Urothelium cell line (cell line): ENCODE measurements around the gene EMC8.

Experiments used
- DNase-seq: peaks from one replicate; pipeline ENCODE4 v3.0.0; 2011; ENCODE audit warnings: low spot score, mixed read lengths
- FAIRE-seq: peaks from 2 replicates; lab custom pipeline; 2011; peaks lifted over from hg19 to GRCh38; lab: Jason Lieb, UNC

EMC8 gene

GRCh38 chr16:85789773-85790172 is 9.6 kb downstream of the EMC8 start:
- DNase-seq, result no peak
- FAIRE-seq, result no peak

GRCh38 chr16:85788819-85789218 is 10.5 kb downstream of the EMC8 start:
- no peak for DNase-seq
- no peak for FAIRE-seq

- DNase-seq, result no peak
- FAIRE-seq, result no peak
Observed at GRCh38 chr16:85785927-85786326, 13.4 kb downstream of the EMC8 start.

GRCh38 chr16:85784813-85785212 is 14.5 kb downstream of the EMC8 start:
- FAIRE-seq (no peak), DNase-seq (no peak)

GRCh38 chr16:85783441-85783840 is 15.9 kb downstream of the EMC8 start:
- DNase-seq, result no peak
- FAIRE-seq, result no peak

- no peak for FAIRE-seq
- DNase-seq, result no peak
Observed at GRCh38 chr16:85782451-85782850, 16.9 kb downstream of the EMC8 start.

GRCh38 chr16:85781695-85782370 is 17.5 kb downstream of the EMC8 start:
- DNase-seq, result no peak
- FAIRE-seq, result no peak

- no peak for DNase-seq
- no peak for FAIRE-seq
Observed at GRCh38 chr16:85781156-85781555, 18.2 kb downstream of the EMC8 start.

GRCh38 chr16:85780281-85780680 is 19.1 kb downstream of the EMC8 start:
- no peak for DNase-seq
- no peak for FAIRE-seq

GRCh38 chr16:85778873-85779272 is 20.5 kb downstream of the EMC8 start:
- DNase-seq, result no peak
- FAIRE-seq, result no peak

- DNase-seq (no peak), FAIRE-seq (no peak)
Observed at GRCh38 chr16:85777583-85778310, 21.6 kb downstream of the EMC8 start.

GRCh38 chr16:85774811-85775210 is 24.5 kb downstream of the EMC8 start:
- no peak for FAIRE-seq
- no peak for DNase-seq

- no peak for DNase-seq
- no peak for FAIRE-seq
Observed at GRCh38 chr16:85774136-85774535, 25.2 kb downstream of the EMC8 start.

- FAIRE-seq, result no peak
- no peak for DNase-seq
Observed at GRCh38 chr16:85773044-85773443, 26.3 kb downstream of the EMC8 start.

GRCh38 chr16:85770741-85771140 is 28.6 kb downstream of the EMC8 start:
- FAIRE-seq (no peak), DNase-seq (no peak)

GRCh38 chr16:85768199-85768598 is 31.1 kb downstream of the EMC8 start:
- no peak for FAIRE-seq

GRCh38 chr16:85767531-85767930 is 31.8 kb downstream of the EMC8 start:
- peak; percentile 92 for DNase-seq
- FAIRE-seq, result no peak

More at GRCh38 chr16:85768199-85768598, 31.1 kb downstream of the EMC8 start:
- no peak for DNase-seq

GRCh38 chr16:85765767-85766166 is 33.6 kb downstream of the EMC8 start:
- DNase-seq, result no peak
- no peak for FAIRE-seq

GRCh38 chr16:85765211-85765610 is 34.1 kb downstream of the EMC8 start:
- no peak for DNase-seq
- FAIRE-seq, result no peak

- FAIRE-seq (no peak), DNase-seq (no peak)
Observed at GRCh38 chr16:85763616-85764015, 35.7 kb downstream of the EMC8 start.

- FAIRE-seq, result no peak
- no peak for DNase-seq
Observed at GRCh38 chr16:85762970-85763369, 36.4 kb downstream of the EMC8 start.

GRCh38 chr16:85761861-85762260 is 37.5 kb downstream of the EMC8 start:
- DNase-seq (no peak), FAIRE-seq (no peak)
